ENCODE measurements around the gene DOC2B. TPM values are rescaled to one million over a fixed set of nuclear protein-coding genes. Genes with fewer than 3 reads are reported as not detected.
"Not testable (repeated sequence)": the region's sequence is repeated elsewhere in the genome, so short reads cannot be mapped to it uniquely, and the experiment has no call there.

Gene DOC2B
- total and polyA plus RNA-seq, 2 experiments from 2014 or later = 0.42 to 3.8 TPM

DNA sequence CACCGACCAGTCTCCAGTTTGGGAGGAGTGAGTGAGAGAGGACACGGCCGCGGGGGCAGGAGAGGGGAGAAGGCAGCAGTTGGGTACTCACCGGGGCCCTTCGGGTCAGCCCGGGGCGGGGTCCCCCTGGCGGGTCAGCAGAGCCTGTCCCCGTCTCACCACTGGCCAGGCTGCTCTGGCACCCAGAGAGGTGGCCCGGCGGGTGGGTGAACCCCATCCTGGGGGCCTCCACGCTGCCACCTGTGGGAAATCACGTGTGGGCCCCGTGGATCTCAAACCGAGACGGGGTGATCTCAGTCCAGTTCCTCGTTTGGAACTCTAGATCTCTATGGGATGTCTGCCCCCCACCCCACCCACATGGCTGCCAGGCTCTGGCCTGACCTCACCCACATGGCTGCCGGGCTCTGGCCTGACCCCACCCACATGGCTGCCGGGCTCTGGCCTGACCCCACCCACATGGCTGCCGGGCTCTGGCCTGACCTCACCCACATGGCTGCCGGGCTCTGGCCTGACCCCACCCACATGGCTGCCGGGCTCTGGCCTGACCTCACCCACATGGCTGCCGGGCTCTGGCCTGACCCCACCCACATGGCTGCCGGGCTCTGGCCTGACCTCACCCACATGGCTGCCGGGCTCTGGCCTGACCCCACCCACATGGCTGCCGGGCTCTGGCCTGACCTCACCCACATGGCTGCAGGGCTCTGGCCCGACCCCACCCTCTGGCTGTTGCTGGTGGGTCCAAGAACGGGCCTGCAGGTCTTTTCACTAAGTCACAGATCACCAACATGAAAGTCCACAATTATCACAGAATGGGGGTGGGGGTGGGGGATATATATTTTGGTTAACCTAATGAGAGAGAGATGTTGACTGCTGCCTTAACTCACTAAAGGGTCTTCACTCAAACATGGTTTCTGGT lies 34.4 kb upstream of the DOC2B start:
- not testable (repeated sequence) for H3K36me3 ChIP-seq (ENCODE audit: insufficient read depth); H3K9me2 ChIP-seq (ENCODE audit: insufficient read depth); H3K27me3 ChIP-seq (ENCODE audit: insufficient read depth); H3F3A ChIP-seq (replicated peaks; ENCODE audit: low read depth); H3K27me3 Mint-ChIP-seq (ENCODE audit: insufficient read depth, low read depth, poor library complexity); H3K4me1 ChIP-seq (ENCODE audit: insufficient read depth); H4K20me1 ChIP-seq (replicated peaks; ENCODE audit: insufficient read depth); H3K27ac ChIP-seq (ENCODE audit: low read depth); H3K79me2 ChIP-seq (replicated peaks; ENCODE audit: insufficient read depth); H3K4me1 Mint-ChIP-seq; H3K9me3 Mint-ChIP-seq
- peak overlapping the region; percentile 100 for H2AFZ ChIP-seq
- peak overlapping the region; percentile 63 for H3K4me3 ChIP-seq
- ATAC-seq (peak; percentile 89), DNase-seq (ENCODE audit: low spot score) (peak; percentile 47)
- Mint-ChIP-seq H3K4me3 (peak overlapping the region; percentile 79), H3K36me3 (ENCODE audit: low read depth) (peaks cover 23% of the 10 kb centered on the region), H3K27ac (peak overlapping the region; percentile 49; the same call in 1 of the 2 replicates)
- TF ChIP-seq POLR2AphosphoS5 (IDR thresholded peaks at IDR 0.05; ENCODE audit: low read depth) = peak; percentile 70
- 0 out of 2 replicates have a peak, but pooled peaks have one; percentile 29 for TF ChIP-seq ETS1 (IDR thresholded peaks at IDR 0.05)
- peak in 1 of 2 experiments; percentile 7; a peak in 1 of 4 replicates for TF ChIP-seq CTCF (conservative IDR thresholded peaks at IDR 0.05; ENCODE audit: low read depth in 2 of 2)
- H3K4me2 ChIP-seq = peak overlapping the region; percentile 84

DNA sequence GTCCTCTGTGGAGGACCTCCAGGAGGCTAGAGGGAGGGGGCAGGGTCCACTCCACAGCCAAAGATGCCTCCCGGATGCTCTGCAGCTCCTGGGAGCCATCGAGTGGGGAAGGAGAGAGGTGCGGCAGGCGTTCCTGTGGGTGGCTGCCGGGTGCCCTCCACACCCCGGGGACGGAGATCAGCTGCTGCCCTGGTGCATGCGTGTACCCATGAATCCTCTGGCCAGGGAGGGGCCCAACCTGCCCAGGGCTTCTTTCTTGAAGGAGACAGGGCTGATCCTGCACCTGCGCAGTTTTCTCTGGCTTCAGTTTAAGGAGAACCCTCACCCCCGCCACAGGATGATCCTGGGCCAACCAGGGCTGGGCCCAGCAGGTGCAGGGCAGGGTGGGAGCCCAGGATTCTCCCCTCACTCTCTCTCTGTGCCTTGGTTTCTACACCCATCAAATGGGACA lies 33.5 kb upstream of the DOC2B start:
- Histone ChIP-seq H3F3A (replicated peaks; ENCODE audit: low read depth) (no peaks in the 10 kb centered on the region), H3K4me2 (peak overlapping the region; percentile 84), H2AFZ (peak overlapping the region; percentile 93), H3K27me3 (ENCODE audit: insufficient read depth) (no peaks in the 10 kb centered on the region), H3K4me3 (peak overlapping the region; percentile 63), H3K36me3 (ENCODE audit: insufficient read depth) (no peaks in the 10 kb centered on the region), H3K79me2 (replicated peaks; ENCODE audit: insufficient read depth) (no peaks in the 10 kb centered on the region), H3K4me1 (ENCODE audit: insufficient read depth) (peaks cover 9% of the 10 kb centered on the region), H3K27ac (ENCODE audit: low read depth) (no peak overlapping the region), H4K20me1 (replicated peaks; ENCODE audit: insufficient read depth) (no peaks in the 10 kb centered on the region), H3K9me2 (ENCODE audit: insufficient read depth) (peaks cover 4% of the 10 kb centered on the region; the same call in 1 of the 2 replicates)
- TF ChIP-seq CTCF (conservative IDR thresholded peaks at IDR 0.05; ENCODE audit: low read depth in 2 of 2) (peak in 1 of 2 experiments; percentile 34; a peak in 2 of 4 replicates), ZNF114 (CRISPR knock-in tag; IDR thresholded peaks at IDR 0.05) (no peak)
- TF ChIP-seq, protein P1, sequence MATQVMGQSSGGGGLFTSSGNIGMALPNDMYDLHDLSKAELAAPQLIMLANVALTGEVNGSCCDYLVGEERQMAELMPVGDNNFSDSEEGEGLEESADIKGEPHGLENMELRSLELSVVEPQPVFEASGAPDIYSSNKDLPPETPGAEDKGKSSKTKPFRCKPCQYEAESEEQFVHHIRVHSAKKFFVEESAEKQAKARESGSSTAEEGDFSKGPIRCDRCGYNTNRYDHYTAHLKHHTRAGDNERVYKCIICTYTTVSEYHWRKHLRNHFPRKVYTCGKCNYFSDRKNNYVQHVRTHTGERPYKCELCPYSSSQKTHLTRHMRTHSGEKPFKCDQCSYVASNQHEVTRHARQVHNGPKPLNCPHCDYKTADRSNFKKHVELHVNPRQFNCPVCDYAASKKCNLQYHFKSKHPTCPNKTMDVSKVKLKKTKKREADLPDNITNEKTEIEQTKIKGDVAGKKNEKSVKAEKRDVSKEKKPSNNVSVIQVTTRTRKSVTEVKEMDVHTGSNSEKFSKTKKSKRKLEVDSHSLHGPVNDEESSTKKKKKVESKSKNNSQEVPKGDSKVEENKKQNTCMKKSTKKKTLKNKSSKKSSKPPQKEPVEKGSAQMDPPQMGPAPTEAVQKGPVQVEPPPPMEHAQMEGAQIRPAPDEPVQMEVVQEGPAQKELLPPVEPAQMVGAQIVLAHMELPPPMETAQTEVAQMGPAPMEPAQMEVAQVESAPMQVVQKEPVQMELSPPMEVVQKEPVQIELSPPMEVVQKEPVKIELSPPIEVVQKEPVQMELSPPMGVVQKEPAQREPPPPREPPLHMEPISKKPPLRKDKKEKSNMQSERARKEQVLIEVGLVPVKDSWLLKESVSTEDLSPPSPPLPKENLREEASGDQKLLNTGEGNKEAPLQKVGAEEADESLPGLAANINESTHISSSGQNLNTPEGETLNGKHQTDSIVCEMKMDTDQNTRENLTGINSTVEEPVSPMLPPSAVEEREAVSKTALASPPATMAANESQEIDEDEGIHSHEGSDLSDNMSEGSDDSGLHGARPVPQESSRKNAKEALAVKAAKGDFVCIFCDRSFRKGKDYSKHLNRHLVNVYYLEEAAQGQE (IDR thresholded peaks at IDR 0.05; ENCODE audit: unreplicated experiment) = no peak
- peaks cover 4% of the 10 kb centered on the region for H3K27me3 Mint-ChIP-seq (ENCODE audit: insufficient read depth, low read depth, poor library complexity)
- H3K4me1 Mint-ChIP-seq = peaks cover 4% of the 10 kb centered on the region; the same call in 1 of the 3 replicates
- H3K9me3 Mint-ChIP-seq = no peaks in the 10 kb centered on the region; the same call in 2 of the 3 replicates
- ATAC-seq (peak; percentile 35), DNase-seq (ENCODE audit: low spot score) (no peak)
- no peak overlapping the region for H3K27ac Mint-ChIP-seq
- peak overlapping the region; percentile 79 for H3K4me3 Mint-ChIP-seq
- peaks cover 27% of the 10 kb centered on the region for H3K36me3 Mint-ChIP-seq (ENCODE audit: low read depth)

Data from GM23338 (cell line).